ENCODE measurements around the gene PCDHGA1. TPM values are rescaled to one million over a fixed set of nuclear protein-coding genes. Genes with fewer than 3 reads are reported as not detected.

Gene PCDHGA1
- polyA plus RNA-seq, 1 donor (not counting 4 experiments of a cell fraction or from before 2014, with no cell fraction given) = 0.09 TPM

GRCh38 chr5:141510850-141511601 lies 180.7 kb downstream of the PCDHGA1 start:
- H3K27me3 ChIP-seq (ENCODE audit: control insufficient read depth, extremely low read depth, insufficient read depth, low read length) = no peaks in the 10 kb centered on the region
- no peaks in the 10 kb centered on the region for H3K9me3 ChIP-seq (ENCODE audit: control insufficient read depth, low read depth, low read length)
- no peaks in the 10 kb centered on the region for H4K20me1 ChIP-seq (ENCODE audit: control insufficient read depth, extremely low read depth, insufficient read depth, low read length)
- H3K36me3 ChIP-seq (ENCODE audit: control insufficient read depth in 2 of 2, extremely low read depth in 1 of 2, insufficient read depth in 2 of 2, low read length in 2 of 2) = peaks cover 9% of the 10 kb centered on the region in 2 experiments
- H3K27ac ChIP-seq (ENCODE audit: control insufficient read depth, insufficient read depth, low read length) = no peak overlapping the region
- dilution Hi-C loops (cut with MboI; ENCODE audit: extremely low pct_ligation_motif_present, low sequenced_read_pairs) = no loop called here
- TF ChIP-seq CTCF (optimal IDR thresholded peaks at IDR 0.05 in 1 of 3, IDR thresholded peaks at IDR 0.05 in 1 of 3, conservative IDR thresholded peaks at IDR 0.05 in 1 of 3; ENCODE audit: extremely low read depth in 1 of 3, insufficient read depth in 2 of 3, low read length in 3 of 3) (no peak), EZH2 (IDR thresholded peaks at IDR 0.05; ENCODE audit: low read length) (no peak)
- H3K9me1 ChIP-seq (ENCODE audit: control insufficient read depth, extremely low read depth, insufficient read depth, low read length) = no peaks in the 10 kb centered on the region
- no peaks in the 10 kb centered on the region for H3K79me2 ChIP-seq (ENCODE audit: control insufficient read depth, insufficient read depth, low read length)
- DNase-seq (ENCODE audit: low read depth, low spot score) = no peak
- H3K4me3 ChIP-seq (ENCODE audit: control insufficient read depth in 2 of 3, extremely low read depth in 1 of 3, insufficient read depth in 2 of 3, low read depth in 1 of 3, low read length in 3 of 3) = no peak overlapping the region
- no peak for FAIRE-seq
- H3K4me2 ChIP-seq (ENCODE audit: control insufficient read depth, extremely low read depth, insufficient read depth, low read depth, low read length) = no peak overlapping the region
- H2AFZ ChIP-seq (ENCODE audit: control insufficient read depth, low read length) = no peak overlapping the region
- peaks cover 39% of the 10 kb centered on the region for H3K4me1 ChIP-seq (ENCODE audit: control insufficient read depth, extremely low read depth, insufficient read depth, low read length)
- no peak overlapping the region for H3K9ac ChIP-seq (ENCODE audit: control insufficient read depth, extremely low read depth, insufficient read depth, low read length)

GRCh38 chr5:141511771-141512325 lies 181.5 kb downstream of the PCDHGA1 start:
- TF ChIP-seq CTCF (optimal IDR thresholded peaks at IDR 0.05 in 1 of 3, IDR thresholded peaks at IDR 0.05 in 1 of 3, conservative IDR thresholded peaks at IDR 0.05 in 1 of 3; ENCODE audit: extremely low read depth in 1 of 3, insufficient read depth in 2 of 3, low read length in 3 of 3) (no peak), EZH2 (IDR thresholded peaks at IDR 0.05; ENCODE audit: low read length) (no peak)
- Histone ChIP-seq H3K9me1 (ENCODE audit: control insufficient read depth, extremely low read depth, insufficient read depth, low read length) (no peaks in the 10 kb centered on the region), H3K79me2 (ENCODE audit: control insufficient read depth, insufficient read depth, low read length) (no peaks in the 10 kb centered on the region), H3K4me1 (ENCODE audit: control insufficient read depth, extremely low read depth, insufficient read depth, low read length) (peaks cover 39% of the 10 kb centered on the region), H2AFZ (ENCODE audit: control insufficient read depth, low read length) (no peak overlapping the region), H3K36me3 (ENCODE audit: control insufficient read depth in 2 of 2, extremely low read depth in 1 of 2, insufficient read depth in 2 of 2, low read length in 2 of 2) (peaks cover 11 to 17% of the 10 kb centered on the region in 2 experiments), H4K20me1 (ENCODE audit: control insufficient read depth, extremely low read depth, insufficient read depth, low read length) (no peaks in the 10 kb centered on the region), H3K4me3 (ENCODE audit: control insufficient read depth in 2 of 3, extremely low read depth in 1 of 3, insufficient read depth in 2 of 3, low read depth in 1 of 3, low read length in 3 of 3) (no peak overlapping the region), H3K9ac (ENCODE audit: control insufficient read depth, extremely low read depth, insufficient read depth, low read length) (no peak overlapping the region), H3K27me3 (ENCODE audit: control insufficient read depth, extremely low read depth, insufficient read depth, low read length) (no peaks in the 10 kb centered on the region), H3K9me3 (ENCODE audit: control insufficient read depth, low read depth, low read length) (no peaks in the 10 kb centered on the region), H3K4me2 (ENCODE audit: control insufficient read depth, extremely low read depth, insufficient read depth, low read depth, low read length) (peak overlapping the region; percentile 63), H3K27ac (ENCODE audit: control insufficient read depth, insufficient read depth, low read length) (no peak overlapping the region)
- FAIRE-seq (no peak), DNase-seq (ENCODE audit: low read depth, low spot score) (no peak)
- dilution Hi-C loops (cut with MboI; ENCODE audit: extremely low pct_ligation_motif_present, low sequenced_read_pairs) = no loop called here

Measured in keratinocyte (primary cell).